HG03575 (cell line): ENCODE results near the gene TIMM17B.

Source experiments
- ATAC-seq: cut with Tn5 transposase; IDR thresholded peaks from one replicate; pipeline ENCODE4 v1.9.1; 2021; ENCODE audit not compliant: unreplicated experiment, insufficient number of reproducible peaks, low FRiP score; ENCODE audit errors: extremely low read depth

Gene TIMM17B

DNA sequence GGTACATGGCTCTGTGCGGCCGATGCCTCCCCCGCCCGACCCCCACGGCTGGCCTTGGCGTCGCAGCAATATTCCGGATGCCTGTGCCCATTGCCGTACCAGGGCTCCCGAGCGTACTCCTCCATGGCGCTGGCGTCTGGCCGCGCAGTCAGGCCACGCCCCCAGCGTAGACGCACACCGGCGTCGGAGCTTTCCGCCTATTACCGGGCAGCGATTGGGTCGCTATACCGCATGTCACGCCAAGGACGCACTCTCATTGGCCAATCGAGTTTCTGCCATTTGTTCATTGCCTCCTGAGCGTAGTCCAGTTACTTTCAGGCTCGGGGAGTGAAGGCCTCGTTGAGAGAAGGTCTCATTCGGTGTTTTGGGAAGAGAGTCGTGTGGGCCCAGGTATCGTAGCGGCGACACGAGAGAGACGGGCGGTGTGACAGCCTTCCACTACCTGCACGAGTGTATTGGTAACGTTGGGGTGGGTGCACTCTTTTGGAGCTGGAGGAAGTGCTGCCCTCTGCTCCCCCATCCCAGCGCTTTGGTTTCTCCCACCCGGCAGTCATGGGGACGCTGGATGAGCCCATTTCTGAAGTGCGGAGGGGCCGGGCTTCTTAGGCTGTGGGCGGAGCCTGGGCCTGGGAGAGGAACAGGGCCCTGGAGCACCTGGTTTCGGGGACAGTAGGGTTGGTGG, at the start of gene TIMM17B, which contains the start of gene PQBP1:
Gene TIMM17B, minus strand, starts transcription at position 144 of the 682 bp plus-strand sequence. Its CDS starts 19 bp downstream, at position 125.
Gene PQBP1, plus strand, starts transcription at position 306 of the 682 bp plus-strand sequence. CDS start 580 bp downstream, outside the sequence.
- peak; percentile 36 for ATAC-seq

DNA sequence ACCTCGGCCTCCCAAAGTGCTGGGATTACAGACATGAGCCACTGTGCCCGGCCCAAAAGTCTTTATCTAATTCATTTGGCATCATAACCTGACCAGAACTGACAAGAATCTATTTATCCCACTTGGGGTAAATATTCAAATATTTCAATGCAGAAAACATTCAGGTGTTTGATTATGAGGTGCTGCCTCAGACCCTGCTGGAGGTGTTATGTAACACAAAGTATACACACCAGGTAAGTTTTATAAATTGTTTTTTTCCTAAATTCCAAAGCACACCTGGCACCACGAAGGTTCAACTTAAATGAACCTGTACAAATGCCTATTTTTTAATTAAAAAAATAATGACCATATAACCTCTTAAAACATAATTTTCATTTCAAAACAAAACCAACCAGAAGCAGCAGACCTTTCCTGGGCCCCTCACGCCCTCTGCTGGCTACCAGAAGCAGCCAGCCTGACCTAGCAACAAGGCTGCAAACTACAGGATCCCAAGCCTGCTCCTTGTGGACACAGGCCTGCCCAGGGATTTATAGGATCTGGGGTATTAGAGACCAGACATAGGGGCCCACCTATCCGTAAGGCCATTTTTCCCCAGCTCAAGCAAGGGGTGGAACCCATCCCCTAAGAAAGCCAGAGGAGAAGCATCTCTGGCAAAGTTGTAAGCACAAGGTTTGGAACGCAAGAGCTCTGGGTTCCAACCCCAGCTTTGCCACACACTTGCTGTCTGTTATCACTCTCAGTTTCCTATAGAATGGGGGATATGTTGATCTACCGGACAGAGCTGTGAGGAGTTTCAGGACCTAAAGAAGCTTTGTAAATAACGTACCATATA, 48.2 kb upstream of the TIMM17B start:
- no peak for ATAC-seq

DNA sequence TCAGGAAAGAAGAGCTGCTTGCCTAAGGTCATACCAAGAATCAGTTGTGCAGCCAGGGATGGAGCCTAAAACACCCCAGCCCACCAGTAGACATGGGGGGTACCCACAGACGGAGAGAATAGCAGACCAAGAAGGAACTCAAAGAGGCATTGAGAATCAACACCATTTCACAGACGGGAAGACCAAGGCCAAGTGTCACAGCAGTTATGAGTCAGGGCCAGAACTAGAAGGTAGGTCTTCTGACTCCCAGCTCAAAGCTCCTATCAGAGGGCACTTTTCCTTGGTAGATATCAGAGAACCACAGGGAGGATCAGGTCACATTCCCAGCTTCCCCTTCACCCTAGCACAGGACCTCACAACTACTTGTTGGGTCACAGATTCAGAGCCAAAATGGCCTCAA, 45.3 kb upstream of the TIMM17B start:
- no peak for ATAC-seq

DNA sequence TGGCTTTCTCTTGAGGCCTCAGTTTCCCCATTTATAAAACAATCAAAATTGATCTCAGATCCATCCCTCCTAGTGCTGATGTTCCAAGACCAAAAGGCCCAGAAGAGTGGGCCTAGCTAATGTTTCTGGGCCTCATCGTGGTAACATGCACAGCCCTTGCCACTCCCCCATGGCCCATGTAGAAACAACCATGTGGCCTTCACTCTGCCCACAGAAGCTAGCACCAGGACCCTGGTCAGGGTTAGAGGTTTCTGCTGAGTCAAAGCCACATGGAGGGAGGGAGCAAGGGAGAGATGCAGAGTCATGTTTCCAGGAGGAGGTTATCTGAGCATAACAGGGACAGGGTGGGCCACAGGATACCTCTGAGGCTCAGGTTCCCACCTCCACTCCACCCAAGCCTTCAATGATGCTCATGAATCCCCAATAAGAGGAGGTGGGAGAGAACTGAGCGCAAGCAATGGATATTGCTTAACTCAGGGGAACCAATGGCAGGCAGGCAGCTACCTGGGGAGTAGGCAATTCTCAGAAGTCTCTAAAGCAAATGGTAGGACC, 42.9 kb upstream of the TIMM17B start:
- ATAC-seq = no peak

DNA sequence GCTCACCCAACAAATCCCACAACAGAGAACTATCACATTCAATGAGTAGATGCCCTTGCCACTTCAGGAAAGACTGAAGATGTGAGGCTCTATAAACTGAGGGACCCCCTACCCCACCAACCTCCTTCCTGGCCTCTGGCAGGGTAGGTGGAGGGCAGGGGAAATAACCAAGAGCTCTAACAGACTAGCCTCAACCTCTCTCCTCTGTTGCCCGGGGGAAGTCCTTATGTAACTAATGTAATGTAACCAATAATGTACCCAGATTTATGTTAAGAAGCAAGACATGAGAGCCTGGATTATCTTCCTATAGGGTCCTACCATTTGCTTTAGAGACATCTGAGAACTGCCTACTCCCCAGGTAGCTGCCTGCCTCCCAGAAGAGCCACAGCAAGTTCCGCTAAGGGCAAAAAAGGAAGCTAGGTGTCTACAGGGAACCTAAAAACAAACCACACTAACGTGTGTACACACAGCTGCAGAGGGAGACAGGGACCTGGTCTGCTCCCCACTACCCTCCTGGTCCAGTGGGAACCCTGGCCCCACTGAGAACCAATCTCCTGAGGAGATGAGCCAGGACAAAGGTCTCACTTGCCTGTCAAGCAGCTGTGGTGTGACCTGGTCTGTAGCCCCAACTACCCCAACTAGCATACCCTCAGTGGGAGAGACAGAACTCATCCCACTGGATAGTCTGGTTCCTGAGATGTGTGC, 42.1 kb upstream of the TIMM17B start:
- ATAC-seq = no peak

DNA sequence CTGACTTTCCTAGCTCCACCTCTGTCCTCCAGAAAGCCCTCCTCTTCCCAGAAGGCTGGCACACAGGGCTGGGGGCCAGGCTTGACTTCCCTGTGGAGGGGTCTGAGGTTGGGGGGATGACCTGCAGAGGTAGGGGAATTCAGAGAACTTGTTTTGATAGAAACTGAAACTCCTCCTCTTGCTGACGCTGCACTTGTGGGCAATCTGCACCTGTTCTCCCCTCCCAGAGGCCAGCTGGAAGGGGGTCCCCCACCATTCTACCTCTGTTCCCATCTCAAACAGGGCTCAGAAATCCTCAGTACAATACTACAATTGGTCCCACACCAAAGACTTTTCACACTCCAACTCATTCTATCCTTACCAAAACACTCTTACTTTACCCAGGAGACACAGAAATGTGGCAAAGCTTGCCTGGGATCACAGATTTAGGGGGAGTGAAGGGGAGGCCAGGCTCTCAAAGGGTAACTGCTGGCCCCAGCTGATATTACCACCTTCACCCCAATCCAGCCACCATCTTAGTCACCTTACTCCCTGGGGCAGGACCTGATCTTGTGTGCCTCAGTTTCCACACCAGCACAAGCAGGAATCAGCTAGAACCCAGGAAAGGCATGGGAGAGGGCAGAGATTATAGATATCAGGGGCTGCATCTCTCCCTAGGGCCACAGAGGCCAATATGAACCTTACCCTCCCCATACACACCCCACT, 41.3 kb upstream of the TIMM17B start:
- peak; percentile 42 for ATAC-seq

DNA sequence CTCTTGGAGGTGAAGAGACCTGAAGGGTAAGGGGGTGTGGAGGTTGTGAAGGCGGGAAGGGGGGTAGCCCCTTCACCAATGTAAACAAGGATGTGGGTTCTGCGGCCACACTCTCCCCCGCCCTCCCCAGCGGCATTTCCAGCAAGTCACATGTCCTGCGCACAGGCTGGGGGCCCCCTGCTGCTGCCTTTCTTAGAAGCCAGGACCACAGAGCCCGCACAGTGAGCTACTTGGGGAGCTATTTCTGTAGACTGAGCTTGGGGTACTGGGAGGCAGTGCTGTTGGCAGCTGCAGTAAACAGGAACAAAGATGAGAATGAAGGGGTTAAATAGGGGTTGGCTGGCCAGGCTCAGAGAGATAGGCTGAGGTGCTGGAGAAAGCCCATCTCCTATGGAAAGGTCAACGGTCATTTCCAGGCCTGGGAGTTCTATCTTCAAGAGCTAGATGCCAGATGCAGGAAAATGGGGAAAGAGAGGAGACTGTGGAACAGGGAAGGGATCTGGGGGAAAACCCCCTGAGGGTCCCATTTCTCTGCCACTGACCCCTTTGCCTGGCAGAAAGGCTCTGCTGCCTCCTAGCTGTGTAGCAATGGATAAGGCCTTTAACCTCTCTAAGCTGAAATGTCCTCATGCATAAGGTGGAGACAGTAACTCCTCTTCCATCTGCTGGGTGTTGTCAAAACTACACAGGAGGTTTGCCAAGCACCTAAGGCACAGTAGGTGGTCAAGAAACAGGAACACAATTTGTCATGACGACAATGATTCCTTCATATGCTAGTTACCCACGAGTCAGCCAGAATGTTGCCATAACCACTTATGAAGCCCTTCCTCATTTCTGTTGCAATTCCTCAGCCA, 39.7 kb upstream of the TIMM17B start:
- no peak for ATAC-seq

DNA sequence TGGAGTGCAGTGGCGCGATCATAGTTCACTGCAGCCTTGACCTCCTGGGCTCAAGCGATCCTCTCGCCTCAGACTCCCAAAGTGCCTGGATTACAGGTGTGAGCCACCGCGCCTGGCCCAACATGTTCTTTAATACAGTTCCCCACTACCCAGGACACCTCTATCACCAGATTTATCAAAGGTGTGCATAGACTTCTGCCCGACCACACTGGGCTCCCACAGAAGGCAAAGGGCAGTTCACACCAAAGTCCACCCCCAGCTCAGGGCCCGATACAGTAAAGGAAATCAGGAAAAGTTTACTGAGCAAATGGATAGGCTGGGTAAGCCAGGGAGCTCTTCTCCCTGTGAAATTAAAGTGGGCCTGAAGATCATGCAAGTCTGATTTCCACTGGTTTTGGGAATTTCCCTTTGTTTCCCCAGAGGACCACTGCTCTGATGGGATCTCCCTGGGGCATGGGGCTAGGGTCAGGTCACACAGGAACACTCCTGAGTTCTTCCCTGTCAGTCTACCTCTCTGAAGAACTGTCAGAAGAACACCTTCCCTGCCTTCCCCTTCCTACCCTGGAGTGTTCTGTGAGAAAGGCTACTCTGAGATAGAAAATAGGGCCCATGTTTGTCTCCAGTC, 39.0 kb upstream of the TIMM17B start:
- ATAC-seq = no peak

DNA sequence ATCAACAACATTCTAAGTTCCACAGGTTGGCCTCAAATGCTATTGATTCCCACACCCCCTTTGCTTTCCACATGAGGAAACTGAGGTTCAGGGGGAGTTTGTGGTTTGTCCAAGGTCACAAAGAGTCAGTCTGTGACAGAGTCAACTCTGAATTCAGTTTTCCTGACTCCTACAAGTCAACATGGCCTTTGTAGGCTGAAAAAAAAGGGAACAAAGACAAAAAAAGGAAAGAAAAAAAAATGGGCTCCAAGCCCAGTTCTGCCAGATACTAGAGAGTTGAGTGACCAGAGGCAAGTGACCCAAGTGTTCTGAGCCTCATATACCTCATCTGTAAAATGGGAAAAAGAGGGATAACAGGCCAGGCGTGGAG, 37.7 kb upstream of the TIMM17B start:
- ATAC-seq = no peak

DNA sequence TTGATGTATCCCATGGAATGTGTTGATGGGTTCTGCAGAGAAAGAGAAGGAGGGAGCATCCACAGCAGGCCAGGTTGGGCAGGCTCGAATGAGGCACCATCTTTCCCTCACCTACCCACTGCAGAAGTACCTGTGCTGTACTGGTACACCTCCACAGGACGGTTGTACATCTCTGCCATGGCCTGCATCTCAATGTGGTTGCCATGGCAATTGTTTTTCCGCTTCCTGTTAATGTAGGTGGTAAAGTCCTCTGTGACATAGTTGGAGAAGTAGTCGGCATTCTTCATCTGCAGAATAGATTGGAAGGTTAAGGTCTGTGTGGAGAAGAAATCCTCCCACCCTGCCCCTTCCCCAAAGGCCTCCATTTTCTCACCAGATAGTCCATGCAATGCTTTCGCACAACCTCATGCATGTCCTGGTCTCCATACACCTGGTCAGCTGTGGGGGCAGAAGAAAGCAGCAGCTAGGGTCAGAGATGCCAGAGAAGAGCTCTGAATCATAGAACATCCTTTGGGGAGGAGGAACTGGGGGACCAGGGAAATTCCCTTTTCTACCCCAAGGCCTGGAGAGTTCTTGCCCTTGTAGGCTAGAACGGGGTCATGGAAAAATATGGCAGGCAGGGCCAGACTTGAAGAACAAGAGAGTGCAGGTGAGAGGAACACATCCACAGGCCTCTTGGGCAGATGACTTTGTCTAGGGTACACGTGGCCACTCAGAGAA, 37.2 kb upstream of the TIMM17B start:
- ATAC-seq = no peak

DNA sequence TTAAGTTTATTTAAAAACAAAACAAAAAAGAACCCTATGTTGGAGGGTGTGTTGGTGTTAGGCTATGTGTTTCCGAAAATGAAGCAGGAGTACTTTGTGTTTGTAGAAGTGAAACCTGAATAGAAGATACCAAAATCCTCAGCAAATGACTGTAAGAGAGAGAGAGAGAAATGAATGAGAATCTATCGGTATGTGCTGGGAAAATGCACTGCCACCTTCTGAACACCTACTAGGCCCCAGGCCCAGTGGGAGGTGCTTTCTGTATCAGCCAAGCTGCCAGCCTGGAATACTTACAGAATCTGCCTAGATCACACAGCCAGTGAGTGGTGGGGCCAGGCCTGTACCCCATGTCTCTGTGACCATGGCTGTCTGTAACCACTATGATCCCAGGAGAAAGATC, 36.2 kb upstream of the TIMM17B start:
- no peak for ATAC-seq

DNA sequence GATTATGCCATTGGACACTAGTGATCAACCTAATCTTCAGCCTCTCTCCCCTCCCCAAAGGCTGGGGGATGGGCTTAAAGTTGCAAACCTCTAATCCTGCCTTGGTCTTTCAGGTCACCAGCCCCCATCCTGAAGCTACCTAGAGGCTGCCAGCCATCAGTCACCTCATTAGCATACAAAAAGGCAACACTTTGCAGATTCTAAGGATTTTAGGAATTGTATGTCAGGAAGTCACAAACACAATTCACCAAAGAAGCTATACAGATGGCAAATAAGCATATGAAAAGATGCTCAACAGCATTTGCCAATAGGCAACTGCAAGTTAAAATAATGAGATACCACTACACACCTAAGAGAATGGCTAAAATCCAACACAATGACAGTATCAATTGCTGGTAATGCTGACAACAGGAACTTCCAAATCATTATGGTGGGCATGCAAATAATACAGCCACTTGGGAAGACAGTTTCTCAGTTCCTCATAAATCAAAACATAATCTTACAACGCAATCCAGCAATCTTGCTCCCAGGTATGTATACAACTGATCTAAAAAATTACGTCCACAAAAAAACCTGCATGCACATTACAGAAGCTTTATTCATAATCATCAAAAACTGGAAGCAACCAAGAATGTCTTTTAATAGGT, 30.3 kb upstream of the TIMM17B start:
- ATAC-seq = no peak

DNA sequence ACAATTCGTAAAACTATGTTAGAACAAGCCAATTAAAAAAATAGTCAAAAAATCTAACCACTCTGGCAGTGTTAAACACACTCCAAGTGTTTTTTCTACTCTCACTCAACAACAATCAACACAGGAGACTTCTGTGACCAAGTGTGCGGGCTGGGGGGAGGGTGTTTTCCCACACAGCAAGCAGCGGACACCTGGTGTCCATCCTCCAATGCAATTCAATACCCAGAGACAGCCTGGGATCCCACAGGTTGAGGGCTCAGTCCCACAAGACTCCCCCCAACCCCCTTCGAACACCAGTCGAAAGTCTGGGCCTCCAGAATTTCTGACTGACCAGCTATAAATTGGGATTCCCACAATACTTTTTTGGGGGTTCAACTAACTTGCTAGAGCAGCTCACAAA, 29.6 kb upstream of the TIMM17B start:
- no peak for ATAC-seq

DNA sequence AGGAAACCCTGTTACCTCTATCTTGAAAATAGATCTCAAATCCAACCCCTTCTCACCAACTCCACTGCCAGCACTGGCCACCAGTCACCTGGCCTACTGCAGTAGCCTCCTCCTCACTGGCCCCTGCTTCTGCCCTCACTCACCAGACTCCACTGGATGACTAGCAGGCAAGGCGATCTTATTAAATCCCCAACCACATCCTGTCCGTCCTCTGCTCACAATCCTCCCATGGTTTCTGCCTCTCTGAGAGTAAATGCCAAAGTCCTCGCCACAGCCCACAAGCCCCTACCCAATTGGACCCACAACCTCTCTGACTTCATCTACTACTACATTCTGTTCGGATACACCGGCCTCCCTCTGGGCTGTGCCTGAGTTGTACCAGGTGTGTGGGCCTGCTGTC, 26.7 kb upstream of the TIMM17B start:
- ATAC-seq = no peak

DNA sequence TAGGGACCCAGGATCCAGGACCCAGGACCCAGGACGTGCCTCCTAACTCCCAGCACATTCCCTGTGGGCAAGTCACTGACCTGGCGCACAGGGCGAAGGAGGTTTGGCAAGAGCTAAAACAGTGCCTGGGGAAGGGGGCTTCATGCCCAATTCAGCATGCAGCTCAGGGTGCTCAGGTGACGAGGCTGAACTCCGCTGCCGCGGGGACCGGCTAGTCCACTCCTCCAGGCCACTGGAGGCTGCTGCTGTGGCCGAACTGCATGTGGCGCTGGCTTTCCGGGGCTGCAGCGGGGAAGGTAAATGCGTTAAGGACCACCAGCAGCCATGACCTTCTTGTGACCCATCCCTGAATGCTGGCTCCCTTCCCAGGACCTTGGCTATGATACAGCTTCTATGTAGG, 26.2 kb upstream of the TIMM17B start:
- ATAC-seq = no peak

DNA sequence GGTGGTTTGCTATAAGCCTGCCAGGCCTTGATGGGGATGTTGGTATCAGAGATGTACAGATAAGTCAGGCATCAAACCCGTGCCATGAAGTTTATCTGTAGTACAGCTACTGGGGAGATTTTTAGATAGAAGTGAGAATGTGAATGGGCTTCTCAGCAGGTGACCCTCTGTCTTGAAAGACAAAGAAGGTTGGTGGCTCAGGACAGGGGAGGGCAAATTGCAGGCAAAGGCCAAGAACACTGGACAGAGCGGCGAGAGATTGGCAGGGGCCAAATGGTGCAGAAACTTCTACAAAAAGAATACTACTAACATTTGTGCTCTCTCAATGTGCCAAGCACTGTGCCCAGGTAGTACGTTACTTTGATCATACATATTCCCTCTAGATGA, 23.1 kb upstream of the TIMM17B start:
- ATAC-seq = no peak
